HCT116 (cell line): ENCODE measurements around the gene DYNLT4. TPM values are rescaled to one million over a fixed set of nuclear protein-coding genes. Genes with fewer than 3 reads are reported as not detected.
"Not testable (repeated sequence)": the region's sequence is repeated elsewhere in the genome, so short reads cannot be mapped to it uniquely, and the experiment has no call there.

ENCODE experiments used
- ATAC-seq: fragments of 200-7000 bp; cut with Tn5 transposase; 2 replicates; pipeline ENCODE4 v1.9.1; 2020; ENCODE audit warnings: mild to moderate bottlenecking, moderate library complexity
- BruUV-seq: library from RNA; stranded (reverse); fragments of 400-500 nt; replicated peaks from 2 replicates; lab custom pipeline; 2021; lab: Mats Ljungman, UMichigan
- CTCF ChIA-PET: fragments of 300-600 bp; sonication (Branson Sonifier 250); formaldehyde crosslinking; loops from one replicate; lab custom pipeline; 2021; ENCODE audit warnings: antibody characterized with exemption; lab: Charles Lee
- POLR2A ChIA-PET: fragments of 300-600, 350-600 bp; sonication (Branson Sonifier 250); formaldehyde crosslinking; loops from one replicate; lab custom pipeline; 2021; ENCODE audit warnings: antibody characterized with exemption; lab: Charles Lee
- RAD21 ChIA-PET, 2 experiments: fragments of 300-600 bp; sonication (Branson Sonifier 250); formaldehyde crosslinking; loops; one replicate each; lab custom pipeline; 2023; ENCODE audit warnings: low total read pairs in 2 of 2; ENCODE audit not compliant: uncharacterized antibody in 2 of 2, unreplicated experiment in 2 of 2, low non-redundant PET in 1 of 2; lab: Charles Lee
- DNase-seq: peaks from one replicate; pipeline ENCODE4 v3.0.0-alpha.2; 2010; ENCODE audit warnings: low read depth, low spot score
- H2AFZ ChIP-seq: fragments of 200-600 bp; shearing (Covaris generic), sonication (generic); 2 replicates; pipeline ENCODE4 v1.6.1; 2017; ENCODE audit warnings: low read depth, mixed run types, mixed read lengths, antibody characterized with exemption, low read length; ENCODE audit not compliant: poor library complexity, severe bottlenecking
- H3K27ac ChIP-seq: 2 replicates; pipeline ENCODE4 v1.5.1; 2012; ENCODE audit warnings: low read depth, low read length
- H3K27me3 ChIP-seq: fragments of 200-600 bp; sonication (generic); 2 replicates; pipeline ENCODE4 v1.6.1; 2016; ENCODE audit warnings: mixed run types, low read length, mixed read lengths; ENCODE audit not compliant: insufficient read depth
- H3K36me3 ChIP-seq, 2 experiments: fragments of 200-500 bp in 1 of 2; fragments of 200-600 bp in 1 of 2; sonication (Bioruptor generic) in 1 of 2; sonication (generic) in 1 of 2; 2 replicates each; pipeline versions ENCODE4 v1.5.1 to v1.6.1; 2014 to 2016; ENCODE audit warnings: low read length in 2 of 2, inconsistent platforms in 1 of 2, mixed read lengths in 1 of 2, mixed run types in 1 of 2; ENCODE audit not compliant: insufficient read depth in 2 of 2, control insufficient read depth in 1 of 2
- H3K4me1 ChIP-seq, 2 experiments: fragments of 200-600 bp in 1 of 2; sonication (generic) in 1 of 2; 2 replicates each; pipeline versions ENCODE4 v1.5.1 to v1.6.1; 2012 to 2017; ENCODE audit warnings: low read length in 2 of 2, inconsistent platforms in 1 of 2, mild to moderate bottlenecking in 1 of 2, mixed read lengths in 1 of 2, mixed run types in 1 of 2, moderate library complexity in 1 of 2; ENCODE audit not compliant: insufficient read depth in 2 of 2, control insufficient read depth in 1 of 2
- H3K4me2 ChIP-seq: fragments of 200-600 bp; sonication (generic); 2 replicates; pipeline ENCODE4 v1.6.1; 2017; ENCODE audit warnings: mixed run types, low read length, mixed read lengths
- H3K4me3 ChIP-seq, 2 experiments: fragments of 200-600 bp in 1 of 2; sonication (generic) in 1 of 2; replicated peaks in 1 of 2; 2 replicates each; pipeline ENCODE4 v1.5.1; 2011 to 2016; ENCODE audit warnings: low read length in 2 of 2, control low read depth in 1 of 2, low read depth in 1 of 2, mild to moderate bottlenecking in 1 of 2, mixed read lengths in 1 of 2, mixed run types in 1 of 2
- H3K79me2 ChIP-seq: fragments of 200-600 bp; sonication (generic); 2 replicates; pipeline ENCODE4 v1.6.1; 2017; ENCODE audit warnings: mild to moderate bottlenecking, mixed run types, low read length, moderate library complexity, mixed read lengths; ENCODE audit not compliant: insufficient read depth
- H3K9ac ChIP-seq: fragments of 200-600 bp; sonication (generic); 2 replicates; pipeline ENCODE4 v1.6.1; 2016; ENCODE audit warnings: low read length, mixed read lengths
- H3K9me2 ChIP-seq: fragments of 200-600 bp; sonication (generic), shearing (Covaris generic); 2 replicates; pipeline ENCODE4 v1.6.1; 2017; ENCODE audit warnings: mixed run types, mild to moderate bottlenecking, moderate library complexity; ENCODE audit not compliant: insufficient read depth
- H3K9me3 ChIP-seq, 2 experiments: fragments of 200-500 bp in 1 of 2; fragments of 200-600 bp in 1 of 2; sonication (Bioruptor generic) in 1 of 2; sonication (generic) in 1 of 2; 2 replicates each; pipeline ENCODE4 v1.6.1; 2014 to 2017; ENCODE audit warnings: low read length in 2 of 2, mixed read lengths in 2 of 2, inconsistent platforms in 1 of 2, low read depth in 1 of 2, mild to moderate bottlenecking in 1 of 2, mixed run types in 1 of 2, moderate library complexity in 1 of 2; ENCODE audit not compliant: control insufficient read depth in 1 of 2, insufficient read depth in 1 of 2
- H4K20me1 ChIP-seq: fragments of 200-600 bp; sonication (generic), shearing (Covaris generic); 2 replicates; pipeline ENCODE4 v1.6.1; 2017; ENCODE audit warnings: mixed run types, mild to moderate bottlenecking, moderate library complexity; ENCODE audit not compliant: insufficient read depth
- CEBPB ChIP-seq: IDR thresholded peaks from 2 replicates; pipeline ENCODE4 v1.6.1; 2012; ENCODE audit warnings: low read depth
- EGR1 ChIP-seq: IDR thresholded peaks from 2 replicates; pipeline ENCODE4 v1.6.1; 2012; ENCODE audit warnings: low read depth
- ELF1 ChIP-seq: IDR thresholded peaks from 2 replicates; pipeline ENCODE4 v1.6.1; 2012; ENCODE audit warnings: low read depth, borderline replicate concordance
- EZH2 ChIP-seq: fragments of 200-600 bp; sonication (generic); IDR thresholded peaks from 2 replicates; pipeline ENCODE4 v1.6.1; 2017; ENCODE audit warnings: antibody characterized with exemption, mixed run types
- EZH2phosphoT487 ChIP-seq: fragments of 200-600 bp; IDR thresholded peaks from 2 replicates; pipeline ENCODE4 v1.6.1; 2018; ENCODE audit warnings: antibody characterized with exemption, borderline replicate concordance
- FOSL1 ChIP-seq: IDR thresholded peaks from 2 replicates; pipeline ENCODE4 v1.6.1; 2012; ENCODE audit warnings: low read depth
- JUND ChIP-seq: IDR thresholded peaks from 2 replicates; pipeline ENCODE4 v1.6.1; 2012
- MAX ChIP-seq: IDR thresholded peaks from 2 replicates; pipeline ENCODE4 v1.6.1; 2012
- RAD21 ChIP-seq: IDR thresholded peaks from 2 replicates; pipeline ENCODE4 v1.6.1; 2012; ENCODE audit warnings: low read depth, mild to moderate bottlenecking
- SP1 ChIP-seq: IDR thresholded peaks from 2 replicates; pipeline ENCODE4 v1.6.1; 2012; ENCODE audit warnings: low read depth
- SRF ChIP-seq: IDR thresholded peaks from 2 replicates; pipeline ENCODE4 v1.6.1; 2012; ENCODE audit warnings: low read depth
- TCF7L2 ChIP-seq: IDR thresholded peaks from 2 replicates; pipeline ENCODE4 v1.7.0; 2011; ENCODE audit warnings: borderline replicate concordance, inconsistent platforms; ENCODE audit not compliant: insufficient read depth, insufficient read length; ENCODE audit errors: extremely low read depth
- YY1 ChIP-seq: IDR thresholded peaks from 2 replicates; pipeline ENCODE4 v1.6.1; 2011; ENCODE audit warnings: low read length, low read depth, moderate library complexity, mild to moderate bottlenecking; ENCODE audit not compliant: insufficient replicate concordance; ENCODE audit errors: extremely low read depth
- intact Hi-C: fragments of 100-400 bp; cut with micrococcal nuclease; formaldehyde crosslinking; loops from 2 replicates; pipeline ENCODE4 v1.10.0; 2022
- total RNA-seq: library from RNA; stranded (reverse); gene quantifications from one replicate; pipeline ENCODE4 v1.2.1, GENCODE V29; 2021; ENCODE audit not compliant: unreplicated experiment
- TF ChIP-seq, protein P1 (sequence below): IDR thresholded peaks from 2 replicates; pipeline ENCODE4 v1.6.1; 2012; ENCODE audit warnings: low read depth

Gene DYNLT4
- total RNA-seq, 1 experiment from 2014 or later, result 0.96 TPM

DNA sequence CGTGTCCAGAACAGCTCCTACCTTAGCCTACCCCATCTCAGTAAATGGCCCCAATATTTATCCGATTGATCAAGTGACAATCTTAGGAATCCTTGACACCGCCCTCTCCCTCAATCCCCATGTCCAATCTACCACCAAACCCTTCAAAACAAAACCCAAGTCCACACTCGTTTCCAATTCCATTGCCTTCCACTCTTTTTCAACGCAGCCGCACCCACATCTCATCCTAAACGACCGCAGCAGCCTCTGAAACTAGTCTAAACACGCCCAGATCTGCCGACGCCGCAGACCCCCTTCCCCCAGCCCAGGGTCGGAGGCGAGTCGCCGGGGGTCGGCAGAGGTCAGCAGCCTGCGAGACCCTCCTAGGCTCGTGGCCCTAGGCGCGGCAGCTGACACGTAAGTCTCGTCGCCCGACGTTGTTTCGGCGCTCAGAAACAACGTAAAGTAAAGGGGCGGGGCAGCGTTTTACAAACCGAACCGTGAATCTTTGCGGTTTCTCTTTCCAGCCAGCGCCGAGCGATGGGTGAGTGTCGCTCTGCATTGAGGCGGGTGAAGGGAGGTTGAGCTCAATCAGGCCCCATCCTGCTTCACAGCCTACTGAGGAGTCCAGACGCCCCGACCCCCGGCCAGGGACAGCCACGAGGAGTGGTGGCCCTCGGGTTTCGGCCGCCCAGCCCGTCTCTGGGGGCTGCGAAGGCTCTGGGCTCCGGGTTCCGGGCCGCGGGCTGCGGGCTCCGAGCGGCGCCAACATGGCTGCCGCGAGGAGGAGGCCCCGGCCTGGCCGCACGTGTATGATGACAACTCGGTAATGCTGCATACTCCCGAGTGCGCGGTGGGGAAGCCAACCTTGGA lies 31.8 kb downstream of the DYNLT4 start, which contains the start of gene RPS8 (continued):
- TF ChIP-seq CEBPB, result no peak
- no peak for TF ChIP-seq ELF1
- TF ChIP-seq YY1, result peak; percentile 79
- TF ChIP-seq, protein P1, sequence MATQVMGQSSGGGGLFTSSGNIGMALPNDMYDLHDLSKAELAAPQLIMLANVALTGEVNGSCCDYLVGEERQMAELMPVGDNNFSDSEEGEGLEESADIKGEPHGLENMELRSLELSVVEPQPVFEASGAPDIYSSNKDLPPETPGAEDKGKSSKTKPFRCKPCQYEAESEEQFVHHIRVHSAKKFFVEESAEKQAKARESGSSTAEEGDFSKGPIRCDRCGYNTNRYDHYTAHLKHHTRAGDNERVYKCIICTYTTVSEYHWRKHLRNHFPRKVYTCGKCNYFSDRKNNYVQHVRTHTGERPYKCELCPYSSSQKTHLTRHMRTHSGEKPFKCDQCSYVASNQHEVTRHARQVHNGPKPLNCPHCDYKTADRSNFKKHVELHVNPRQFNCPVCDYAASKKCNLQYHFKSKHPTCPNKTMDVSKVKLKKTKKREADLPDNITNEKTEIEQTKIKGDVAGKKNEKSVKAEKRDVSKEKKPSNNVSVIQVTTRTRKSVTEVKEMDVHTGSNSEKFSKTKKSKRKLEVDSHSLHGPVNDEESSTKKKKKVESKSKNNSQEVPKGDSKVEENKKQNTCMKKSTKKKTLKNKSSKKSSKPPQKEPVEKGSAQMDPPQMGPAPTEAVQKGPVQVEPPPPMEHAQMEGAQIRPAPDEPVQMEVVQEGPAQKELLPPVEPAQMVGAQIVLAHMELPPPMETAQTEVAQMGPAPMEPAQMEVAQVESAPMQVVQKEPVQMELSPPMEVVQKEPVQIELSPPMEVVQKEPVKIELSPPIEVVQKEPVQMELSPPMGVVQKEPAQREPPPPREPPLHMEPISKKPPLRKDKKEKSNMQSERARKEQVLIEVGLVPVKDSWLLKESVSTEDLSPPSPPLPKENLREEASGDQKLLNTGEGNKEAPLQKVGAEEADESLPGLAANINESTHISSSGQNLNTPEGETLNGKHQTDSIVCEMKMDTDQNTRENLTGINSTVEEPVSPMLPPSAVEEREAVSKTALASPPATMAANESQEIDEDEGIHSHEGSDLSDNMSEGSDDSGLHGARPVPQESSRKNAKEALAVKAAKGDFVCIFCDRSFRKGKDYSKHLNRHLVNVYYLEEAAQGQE, result no peak
- peak; percentile 99 for TF ChIP-seq MAX
- no peak for TF ChIP-seq EZH2phosphoT487
- no peak for TF ChIP-seq EZH2
- no peak for TF ChIP-seq RAD21
- no peak for TF ChIP-seq TCF7L2
- TF ChIP-seq JUND, result no peak
- TF ChIP-seq FOSL1, result no peak
- TF ChIP-seq EGR1, result no peak
- peak; percentile 96 for TF ChIP-seq SRF
- TF ChIP-seq SP1, result peak; percentile 93

DNA sequence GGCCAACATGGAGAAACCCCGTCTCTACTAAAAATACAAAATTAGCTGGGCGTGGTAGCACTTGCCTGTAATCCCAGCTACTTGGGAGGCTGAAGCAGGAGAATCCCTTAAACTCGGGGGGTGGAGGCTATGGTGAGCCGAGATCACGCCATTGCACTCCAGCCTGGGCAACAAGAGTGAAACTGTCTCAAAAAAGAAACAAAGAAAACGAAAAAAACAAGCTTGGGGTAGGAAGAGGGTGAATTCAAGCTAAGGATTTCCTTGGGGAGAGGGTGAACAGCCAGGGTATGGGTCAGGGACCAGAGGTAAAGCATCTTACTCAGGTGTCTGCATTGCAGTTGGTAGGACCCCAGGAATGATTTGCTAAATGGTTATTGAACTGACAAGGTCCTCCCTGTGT lies 40.7 kb downstream of the DYNLT4 start:
- H2AFZ ChIP-seq, RAD21 ChIA-PET, H3K9me3 ChIP-seq, CTCF ChIA-PET, H3K9me2 ChIP-seq, H3K79me2 ChIP-seq, BruUV-seq, H3K9ac ChIP-seq, H3K4me2 ChIP-seq, ATAC-seq, intact Hi-C loops, H3K4me1 ChIP-seq, H4K20me1 ChIP-seq, H3K4me3 ChIP-seq, H3K27ac ChIP-seq, H3K27me3 ChIP-seq, DNase-seq: not testable (repeated sequence)
- H3K36me3 ChIP-seq, result peaks cover 28 to 39% of the 10 kb centered on the region in 2 experiments
- POLR2A ChIA-PET, result interaction anchor here (1.2 to 1.7 kb wide), 3 partner anchors 9 to 45 kb away, joined by 4 to 9 read pairs (median 6); partner anchors contain the start of gene RPS8
